Effector memory CD4-positive, alpha-beta T cell (primary cell): ENCODE results near the gene PHLDB2.

Experiments
- DNase-seq, 3 donors: peaks; one replicate each; pipeline ENCODE4 v3.0.0-alpha.2; 2020
- H3K27ac ChIP-seq: 2 replicates; pipeline ENCODE4 v1.7.0; 2013; ENCODE audit warnings: mild to moderate bottlenecking, low read length, moderate library complexity; ENCODE audit not compliant: insufficient read depth, poor library complexity, severe bottlenecking
- H3K27me3 ChIP-seq: replicated peaks from 2 replicates; pipeline ENCODE4 v1.7.0; 2013; ENCODE audit warnings: mild to moderate bottlenecking, low read length; ENCODE audit not compliant: insufficient read depth, control insufficient read depth, poor library complexity, severe bottlenecking
- H3K36me3 ChIP-seq: 2 replicates; pipeline ENCODE4 v1.7.0; 2013; ENCODE audit warnings: mild to moderate bottlenecking, low read length, moderate library complexity; ENCODE audit not compliant: control insufficient read depth, insufficient read depth
- H3K4me1 ChIP-seq: 2 replicates; pipeline ENCODE4 v1.7.0; 2013; ENCODE audit warnings: low read length, mild to moderate bottlenecking; ENCODE audit not compliant: control insufficient read depth, insufficient read depth, poor library complexity, severe bottlenecking
- H3K4me3 ChIP-seq: 2 replicates; pipeline ENCODE4 v1.7.0; 2013; ENCODE audit warnings: low read length, low read depth, mild to moderate bottlenecking; ENCODE audit not compliant: insufficient read depth, poor library complexity, severe bottlenecking
- H3K9me3 ChIP-seq: 2 replicates; pipeline ENCODE4 v1.7.0; 2013; ENCODE audit warnings: mild to moderate bottlenecking, low read length, moderate library complexity; ENCODE audit not compliant: control insufficient read depth

The PHLDB2 gene

DNA sequence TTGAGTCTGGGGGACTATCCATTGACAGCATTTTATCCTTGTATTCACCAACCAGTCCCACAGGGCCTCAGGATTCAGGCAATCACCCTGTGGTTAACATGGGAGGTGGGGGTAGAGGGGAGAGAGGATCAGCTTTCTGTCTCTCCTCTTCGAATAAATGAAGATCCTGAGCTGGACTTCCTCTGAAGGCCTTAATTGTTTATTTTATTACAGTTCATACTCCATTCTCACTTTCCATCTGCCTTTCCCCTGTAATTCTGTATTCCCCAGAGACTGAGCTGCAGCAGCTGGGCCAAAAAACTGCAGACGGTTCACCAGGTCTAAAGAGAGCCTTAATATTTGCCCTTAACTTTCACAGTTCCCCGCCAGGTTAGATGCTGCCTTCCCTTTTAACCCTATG is 151.6 kb downstream of the PHLDB2 start:
- no peak for DNase-seq
- H3K4me3 ChIP-seq: no peak overlapping the region
- no peaks in the 10 kb centered on the region for H3K9me3 ChIP-seq
- no peak overlapping the region for H3K27ac ChIP-seq
- peaks cover 6% of the 10 kb centered on the region for H3K4me1 ChIP-seq
- H3K36me3 ChIP-seq: no peaks in the 10 kb centered on the region
- H3K27me3 ChIP-seq: no peaks in the 10 kb centered on the region

DNA sequence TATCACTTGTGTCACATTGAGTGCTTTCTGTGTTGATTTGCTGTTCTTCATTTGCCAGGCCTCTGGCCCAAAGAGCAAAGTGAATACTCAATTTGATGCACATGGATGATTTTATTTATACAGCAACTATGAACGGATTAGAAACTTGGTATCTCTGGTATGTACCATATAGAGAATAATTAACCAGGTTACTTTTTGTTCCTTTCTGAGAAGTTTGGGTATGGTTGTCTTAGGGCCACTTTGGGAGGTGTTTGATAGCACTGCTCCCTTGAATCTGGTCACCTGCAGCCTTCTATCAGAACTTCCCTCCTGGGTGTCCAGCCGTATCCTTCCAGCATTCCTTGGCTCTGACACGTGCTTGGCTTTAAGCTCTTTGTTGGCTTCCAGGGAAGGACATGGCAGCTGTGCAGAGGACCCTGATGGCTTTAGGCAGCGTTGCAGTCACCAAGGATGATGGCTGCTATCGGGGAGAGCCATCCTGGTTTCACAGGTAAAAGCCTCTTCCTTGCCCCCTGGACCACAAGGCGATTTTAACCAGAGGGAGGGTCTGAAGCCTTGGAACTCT is 152.4 kb downstream of the PHLDB2 start:
- H3K27ac ChIP-seq: no peak overlapping the region
- H3K4me1 ChIP-seq: peaks cover 6% of the 10 kb centered on the region
- no peak for DNase-seq

DNA sequence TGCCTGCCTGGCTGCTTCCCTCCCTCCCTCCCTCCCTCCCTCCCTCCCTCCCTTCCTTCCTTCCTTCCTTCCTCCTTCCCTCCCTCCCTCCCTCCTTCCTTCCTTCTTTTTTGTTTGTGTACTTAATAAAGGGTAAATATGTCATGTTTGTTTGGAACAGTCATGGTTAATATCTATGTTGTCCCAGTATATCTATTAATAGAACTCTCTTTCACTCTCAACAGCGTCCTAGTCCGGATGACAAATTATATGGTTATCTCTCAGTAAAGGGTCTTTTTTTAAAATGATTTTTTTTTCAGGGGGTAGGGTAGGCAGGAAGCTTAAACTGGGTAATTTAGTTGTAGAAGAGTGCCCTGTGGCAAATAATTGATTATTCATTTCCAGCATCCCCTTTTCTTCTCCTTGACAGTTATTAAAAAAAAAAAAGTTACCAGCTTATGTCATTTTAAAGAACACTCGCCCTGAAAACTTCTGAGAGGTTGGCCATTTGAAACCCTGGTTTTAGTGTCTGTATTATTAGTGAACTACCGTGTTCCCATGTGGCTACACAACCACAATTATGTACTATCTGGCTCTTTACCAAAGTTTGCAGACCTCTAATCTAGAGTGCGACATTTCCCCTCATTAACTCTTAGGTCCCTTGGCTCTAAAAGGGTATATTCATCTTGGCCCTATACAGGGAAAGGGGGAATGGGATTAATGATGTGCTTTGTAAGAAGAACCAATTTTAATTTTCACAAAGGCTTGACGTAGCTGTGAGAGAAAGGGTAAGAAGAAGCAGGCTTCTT is 153.3 kb downstream of the PHLDB2 start:
- Histone ChIP-seq H3K27me3 (no peaks in the 10 kb centered on the region), H3K36me3 (no peaks in the 10 kb centered on the region), H3K9me3 (no peaks in the 10 kb centered on the region), H3K4me3 (no peak overlapping the region), H3K4me1 (peaks cover 6% of the 10 kb centered on the region), H3K27ac (no peak overlapping the region)
- no peak for DNase-seq

More for the DNA sequence above, 152.4 kb downstream of the PHLDB2 start:
- Histone ChIP-seq H3K9me3 (no peaks in the 10 kb centered on the region), H3K4me3 (no peak overlapping the region), H3K27me3 (no peaks in the 10 kb centered on the region), H3K36me3 (no peaks in the 10 kb centered on the region)

DNA sequence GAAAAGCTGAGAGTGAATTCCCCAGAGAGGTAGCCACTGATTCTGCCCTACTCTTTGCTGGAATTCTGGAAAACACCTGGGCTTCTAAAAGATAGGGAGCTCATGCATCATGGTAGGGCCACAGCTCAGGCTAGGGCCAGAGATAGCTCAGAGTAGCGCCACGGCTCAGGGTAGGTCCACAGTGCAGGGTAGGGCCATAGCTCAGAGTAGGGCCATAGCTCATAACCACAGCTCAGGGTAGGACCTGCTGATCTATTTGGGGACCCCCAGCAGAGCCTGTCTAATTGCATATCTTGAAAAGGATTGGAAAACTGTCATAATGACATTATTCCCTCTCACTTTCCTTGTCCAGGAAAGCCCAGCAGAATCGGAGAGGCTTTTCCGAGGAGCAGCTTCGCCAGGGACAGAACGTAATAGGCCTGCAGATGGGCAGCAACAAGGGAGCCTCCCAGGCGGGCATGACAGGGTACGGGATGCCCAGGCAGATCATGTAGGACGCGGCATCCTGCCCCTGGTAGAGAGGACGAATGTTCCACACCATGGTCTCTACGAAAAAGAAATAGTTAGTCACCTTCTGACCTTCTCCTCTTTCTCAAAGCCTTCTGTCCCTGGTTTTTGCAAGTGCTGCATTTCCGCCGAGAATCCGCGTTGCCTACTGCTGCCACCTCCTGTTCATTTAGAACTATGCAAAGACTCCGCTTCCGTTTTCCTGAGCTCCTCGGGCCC is 154.2 kb downstream of the PHLDB2 start:
- H3K36me3 ChIP-seq: no peaks in the 10 kb centered on the region
- peak; percentile 6 to 36 (median 9) for DNase-seq
- peaks cover 6% of the 10 kb centered on the region for H3K4me1 ChIP-seq
- H3K27me3 ChIP-seq: no peaks in the 10 kb centered on the region
- no peak overlapping the region for H3K4me3 ChIP-seq
- no peak overlapping the region for H3K27ac ChIP-seq
- no peaks in the 10 kb centered on the region for H3K9me3 ChIP-seq

DNA sequence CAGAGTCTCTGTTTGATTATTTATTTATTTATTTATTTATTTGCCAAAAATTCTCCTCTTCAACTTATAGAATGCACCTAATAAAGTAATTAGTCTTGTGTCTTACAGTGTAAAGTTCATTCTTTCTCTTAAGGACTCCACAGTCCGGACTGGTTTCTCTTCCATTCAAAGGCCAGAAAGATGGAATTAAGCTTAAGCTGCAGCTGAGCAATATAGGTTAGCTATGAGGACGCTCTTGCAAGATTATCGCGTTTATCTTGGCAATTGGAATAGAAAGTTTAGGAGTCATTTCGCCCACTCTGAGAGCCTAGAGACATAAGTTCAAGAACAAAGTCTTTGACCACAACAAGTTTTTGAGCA is 154.7 kb downstream of the PHLDB2 start:
- H3K27me3 ChIP-seq: no peaks in the 10 kb centered on the region
- H3K4me1 ChIP-seq: peaks cover 6% of the 10 kb centered on the region
- no peak overlapping the region for H3K27ac ChIP-seq
- no peaks in the 10 kb centered on the region for H3K9me3 ChIP-seq
- H3K4me3 ChIP-seq: no peak overlapping the region
- no peaks in the 10 kb centered on the region for H3K36me3 ChIP-seq
- no peak for DNase-seq

DNA sequence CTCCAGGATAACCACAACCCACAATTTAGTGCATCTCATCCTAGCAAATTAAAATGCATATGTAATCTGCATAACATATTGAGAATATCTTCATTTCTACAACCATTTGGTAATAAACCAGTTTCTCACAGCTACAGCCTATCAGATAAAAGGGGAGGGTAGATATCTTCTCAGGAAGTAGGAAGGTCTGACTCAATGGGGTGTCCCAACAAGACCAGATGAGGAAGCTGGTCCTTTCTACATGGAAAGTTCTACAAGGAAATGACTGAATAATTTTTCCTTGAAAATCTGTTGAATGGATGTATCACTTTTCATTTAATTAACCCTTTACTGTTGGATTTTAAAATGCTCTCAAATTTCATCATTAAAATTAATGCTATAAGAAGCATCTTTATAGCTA is 158.0 kb downstream of the PHLDB2 start:
- Histone ChIP-seq H3K36me3 (no peaks in the 10 kb centered on the region), H3K27ac (no peak overlapping the region), H3K4me3 (no peak overlapping the region), H3K9me3 (no peaks in the 10 kb centered on the region), H3K4me1 (peaks cover 6% of the 10 kb centered on the region), H3K27me3 (no peaks in the 10 kb centered on the region)
- no peak for DNase-seq

DNA sequence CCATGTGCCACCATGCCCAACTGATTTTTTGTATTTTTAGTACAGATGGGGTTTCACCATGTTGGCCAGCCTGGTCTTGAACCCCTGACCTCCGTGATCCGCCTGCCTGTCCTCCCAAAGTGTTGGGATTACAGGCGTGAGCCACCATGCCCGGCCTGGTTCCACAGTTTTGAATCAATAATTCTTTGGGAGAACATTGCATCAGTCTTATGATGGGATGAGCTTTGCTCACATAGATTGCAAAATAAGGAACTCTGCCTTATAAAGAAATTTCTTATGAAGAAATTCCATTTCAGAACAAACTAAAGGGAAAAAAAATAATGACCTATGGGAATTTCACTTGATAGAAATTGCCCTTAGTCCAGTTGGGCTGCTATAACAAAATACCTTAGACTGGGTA is 159.6 kb downstream of the PHLDB2 start:
- Histone ChIP-seq H3K36me3 (no peaks in the 10 kb centered on the region), H3K9me3 (no peaks in the 10 kb centered on the region), H3K4me3 (no peak overlapping the region), H3K27me3 (no peaks in the 10 kb centered on the region), H3K27ac (no peak overlapping the region), H3K4me1 (peaks cover under 1% of the 10 kb centered on the region)
- DNase-seq: no peak

DNA sequence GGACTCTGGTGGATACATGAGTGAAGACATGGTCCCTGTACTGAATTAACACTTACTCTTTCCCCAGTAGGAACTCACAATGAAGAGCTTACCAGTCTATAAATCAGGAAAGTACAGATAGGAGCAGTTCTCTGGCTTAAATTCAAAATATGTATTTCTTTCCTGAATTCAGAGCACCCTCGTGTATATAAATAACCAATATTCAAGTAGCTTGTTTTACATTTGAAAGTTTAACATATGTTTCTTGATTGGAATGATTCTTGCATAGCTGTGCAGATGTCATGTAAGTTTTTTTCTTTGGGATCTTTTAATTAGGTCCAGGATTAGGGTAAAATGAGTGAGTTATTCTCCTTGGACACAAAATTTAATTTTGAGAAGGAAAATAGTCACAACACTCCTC is 160.7 kb downstream of the PHLDB2 start:
- H3K27me3 ChIP-seq: no peaks in the 10 kb centered on the region
- no peak for DNase-seq
- H3K36me3 ChIP-seq: no peaks in the 10 kb centered on the region
- no peak overlapping the region for H3K27ac ChIP-seq
- H3K9me3 ChIP-seq: no peaks in the 10 kb centered on the region
- no peak overlapping the region for H3K4me3 ChIP-seq
- H3K4me1 ChIP-seq: no peaks in the 10 kb centered on the region

DNA sequence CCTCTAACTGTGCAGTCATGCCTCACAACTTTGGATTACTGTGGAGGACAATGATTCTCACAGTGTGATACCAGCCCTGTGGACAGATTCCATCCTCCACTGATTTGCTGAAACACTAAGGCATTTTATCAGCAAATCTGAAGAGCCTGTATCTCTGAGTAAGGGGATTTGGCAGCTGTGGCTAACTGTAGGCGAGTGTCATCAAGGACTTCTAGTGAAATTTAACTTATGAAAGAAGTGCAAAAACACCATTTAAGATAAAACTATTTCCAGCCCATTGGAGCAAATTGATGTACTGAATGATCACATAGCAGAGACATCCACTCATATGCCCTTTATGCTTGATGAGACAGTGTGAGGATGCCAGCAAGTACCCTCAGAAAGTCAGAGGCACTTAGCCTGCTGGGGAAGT is 161.6 kb downstream of the PHLDB2 start:
- no peak for DNase-seq
- no peaks in the 10 kb centered on the region for H3K27me3 ChIP-seq
- no peak overlapping the region for H3K4me3 ChIP-seq
- no peaks in the 10 kb centered on the region for H3K4me1 ChIP-seq
- H3K27ac ChIP-seq: no peak overlapping the region
- H3K36me3 ChIP-seq: no peaks in the 10 kb centered on the region
- no peaks in the 10 kb centered on the region for H3K9me3 ChIP-seq
